HG03097 (cell line): Measurements from ENCODE around the gene LGALS3BP.

Source experiments
- ATAC-seq: cut with Tn5 transposase; IDR thresholded peaks from one replicate; pipeline ENCODE4 v1.9.1; 2021; ENCODE audit not compliant: unreplicated experiment, low FRiP score

LGALS3BP gene

GRCh38 chr17:78999947-79000395 is 20.2 kb upstream of the LGALS3BP start:
- no peak for ATAC-seq

DNA sequence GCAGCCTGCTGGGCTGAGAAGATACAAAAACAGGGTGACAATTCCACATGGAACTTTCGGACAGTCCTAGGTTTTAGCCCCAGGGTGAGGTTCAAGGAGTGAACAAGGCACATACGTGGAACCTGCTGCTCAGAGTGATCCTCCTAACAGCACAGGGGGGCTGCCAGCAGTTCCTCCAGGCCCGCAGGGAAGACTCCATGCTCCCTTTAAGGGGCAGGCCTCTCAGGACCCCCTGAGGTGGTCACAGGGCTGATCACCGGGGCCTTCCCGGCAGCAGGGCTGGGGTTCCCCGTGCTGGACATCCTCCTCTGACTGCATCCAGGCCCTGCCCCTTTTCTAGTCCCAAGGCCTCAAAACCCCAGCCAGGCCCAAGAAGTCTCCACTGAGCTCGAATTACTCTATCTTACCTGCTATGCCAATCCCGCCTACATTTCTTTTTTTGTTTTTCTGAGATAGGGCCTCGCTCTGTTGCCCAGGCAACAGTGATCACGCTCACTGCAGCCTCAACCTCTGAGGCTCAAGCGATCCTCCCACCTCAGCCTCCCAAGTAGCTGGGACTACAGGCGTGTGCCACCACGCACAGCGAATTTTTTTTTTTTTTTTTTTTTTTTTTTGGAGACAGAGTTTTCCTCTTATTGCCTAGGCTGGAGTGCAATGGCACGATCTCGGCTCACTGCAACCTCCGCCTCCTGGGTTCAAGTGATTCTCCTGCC is 19.5 kb upstream of the LGALS3BP start:
- no peak for ATAC-seq

- ATAC-seq: no peak
Observed at GRCh38 chr17:78998311-78999055, 18.8 kb upstream of the LGALS3BP start.

GRCh38 chr17:78997881-78998280 is 18.2 kb upstream of the LGALS3BP start:
- ATAC-seq: no peak

- no peak for ATAC-seq
Observed at GRCh38 chr17:78997231-78997741, 17.6 kb upstream of the LGALS3BP start.

DNA sequence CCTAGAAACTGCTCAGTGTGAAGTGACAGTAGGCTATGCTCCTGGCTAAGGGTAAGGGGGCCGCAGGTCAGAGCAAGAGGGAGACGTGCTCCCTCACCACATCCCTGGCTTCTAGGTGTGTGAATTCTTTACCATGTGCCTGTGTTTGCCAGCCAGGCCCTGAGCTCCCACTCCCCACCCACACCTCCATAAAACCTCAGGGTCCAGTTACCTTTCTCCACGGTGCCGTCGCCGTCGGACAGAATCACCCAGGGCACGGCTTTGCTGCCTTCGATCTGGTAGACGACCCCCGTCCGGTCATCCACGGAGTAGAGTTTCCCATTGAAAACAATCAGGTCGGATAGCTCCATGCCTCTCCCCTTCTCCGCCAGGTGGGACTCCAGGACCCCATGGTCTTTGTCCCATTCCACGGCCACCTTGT is 17.1 kb upstream of the LGALS3BP start:
- ATAC-seq: no peak

- no peak for ATAC-seq
Observed at GRCh38 chr17:78995761-78996451, 16.2 kb upstream of the LGALS3BP start.

- no peak for ATAC-seq
Observed at GRCh38 chr17:78995022-78995760, 15.5 kb upstream of the LGALS3BP start.

- no peak for ATAC-seq
Observed at GRCh38 chr17:78993981-78994671, 14.4 kb upstream of the LGALS3BP start.

DNA sequence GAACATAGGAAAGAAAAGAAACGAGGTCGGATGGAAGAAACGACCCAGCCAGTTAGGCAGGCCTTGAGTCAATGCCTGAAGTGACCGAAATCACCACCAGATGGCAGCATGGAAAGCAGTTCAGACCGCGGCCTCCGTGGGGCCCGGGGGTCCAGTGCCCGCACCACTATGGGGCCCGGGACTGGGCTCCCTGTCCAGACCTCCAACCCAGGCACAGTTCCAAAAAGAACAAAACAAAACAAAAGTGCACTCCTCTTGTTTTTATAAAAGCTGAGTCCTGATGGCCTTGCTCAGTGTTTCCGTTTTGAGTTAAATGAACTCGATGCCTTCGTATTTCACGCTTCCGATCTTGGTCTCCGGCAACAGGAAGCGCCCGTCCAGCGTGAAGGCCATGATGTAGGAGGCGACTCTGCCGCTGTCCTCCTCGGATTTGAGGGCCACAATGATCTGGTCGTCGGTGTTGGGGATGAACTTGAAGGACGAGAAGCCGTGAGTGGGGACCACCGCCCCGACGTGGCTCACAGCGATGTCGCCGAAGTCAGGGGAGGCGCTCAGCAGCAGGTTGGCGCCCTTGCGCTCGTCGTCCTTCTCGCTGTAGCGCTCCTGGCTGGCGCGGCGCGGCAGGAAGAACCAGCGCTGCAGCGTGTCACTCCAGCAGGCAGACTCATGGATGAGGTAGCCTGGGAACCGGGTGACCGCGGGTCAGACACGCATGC is 13.7 kb upstream of the LGALS3BP start:
- ATAC-seq: no peak

DNA sequence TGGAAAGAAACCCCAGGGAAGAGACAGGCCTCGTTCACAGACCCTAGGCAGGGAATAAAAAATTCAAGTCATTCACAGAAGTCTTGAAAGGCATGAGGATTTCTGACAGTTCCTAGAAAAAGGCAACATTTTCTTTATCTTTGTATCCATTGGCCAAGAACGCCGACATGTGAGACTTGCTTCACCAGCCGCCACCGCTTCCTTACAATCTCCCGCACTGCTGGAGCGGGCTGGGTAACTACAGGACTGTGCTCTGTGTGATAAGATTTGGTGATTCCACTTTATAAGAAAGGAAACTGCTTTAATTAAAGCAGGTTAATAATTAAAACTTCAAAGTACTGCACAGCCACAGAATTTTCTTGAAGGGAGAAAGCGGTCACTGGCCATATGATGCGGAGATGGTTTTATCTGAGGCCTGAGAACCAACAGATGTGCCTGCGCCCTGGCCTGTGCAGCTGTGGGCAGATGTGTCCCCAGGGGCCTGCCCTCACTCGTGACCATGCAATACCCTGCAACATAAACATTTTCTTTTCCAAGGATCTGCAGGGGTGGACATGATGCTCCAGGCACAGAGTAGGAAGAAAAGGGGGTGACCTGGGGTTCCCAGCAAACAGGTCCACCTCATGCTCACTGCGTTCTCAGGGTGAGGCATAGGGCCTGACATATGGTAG is 13.0 kb upstream of the LGALS3BP start:
- ATAC-seq: no peak

- no peak for ATAC-seq
Observed at GRCh38 chr17:78991906-78992532, 12.3 kb upstream of the LGALS3BP start.

DNA sequence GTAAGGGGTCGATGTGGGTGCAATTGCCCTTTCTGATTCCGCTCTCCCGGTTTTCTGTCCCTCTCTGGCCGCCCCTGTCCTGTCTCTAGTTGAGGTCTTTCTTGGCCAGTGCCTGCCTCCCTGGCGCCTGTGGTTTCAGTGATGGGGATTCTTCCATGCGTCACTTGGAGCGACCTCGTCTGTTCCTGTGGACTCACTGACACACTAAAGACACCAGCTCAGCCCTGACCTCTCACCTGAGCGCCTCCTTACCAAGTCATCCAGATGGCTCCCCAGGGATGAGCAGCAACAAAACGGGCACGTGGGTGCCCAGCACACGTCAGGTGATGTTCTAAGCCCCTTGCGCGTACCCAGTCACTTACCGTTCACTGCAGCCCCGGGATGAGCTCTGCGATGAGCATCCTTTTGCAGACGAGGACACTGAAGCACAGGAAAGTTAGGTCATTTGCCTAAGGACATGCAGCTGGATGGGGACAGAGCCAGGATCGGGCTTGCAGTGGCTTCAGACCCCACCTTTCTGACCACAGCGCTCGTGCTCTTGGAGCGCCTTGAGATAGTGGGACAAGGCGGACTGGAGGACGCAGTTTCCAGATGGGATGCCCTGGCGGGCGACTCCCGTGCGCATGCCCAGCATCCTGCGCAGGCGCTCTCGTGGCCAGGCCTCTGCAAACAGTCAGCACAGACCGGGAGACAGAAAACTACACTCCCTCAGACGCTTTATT is 11.5 kb upstream of the LGALS3BP start:
- ATAC-seq: no peak

GRCh38 chr17:78990349-78991016 is 10.8 kb upstream of the LGALS3BP start:
- ATAC-seq: no peak

GRCh38 chr17:78988152-78988551 is 8.4 kb upstream of the LGALS3BP start:
- ATAC-seq: no peak

DNA sequence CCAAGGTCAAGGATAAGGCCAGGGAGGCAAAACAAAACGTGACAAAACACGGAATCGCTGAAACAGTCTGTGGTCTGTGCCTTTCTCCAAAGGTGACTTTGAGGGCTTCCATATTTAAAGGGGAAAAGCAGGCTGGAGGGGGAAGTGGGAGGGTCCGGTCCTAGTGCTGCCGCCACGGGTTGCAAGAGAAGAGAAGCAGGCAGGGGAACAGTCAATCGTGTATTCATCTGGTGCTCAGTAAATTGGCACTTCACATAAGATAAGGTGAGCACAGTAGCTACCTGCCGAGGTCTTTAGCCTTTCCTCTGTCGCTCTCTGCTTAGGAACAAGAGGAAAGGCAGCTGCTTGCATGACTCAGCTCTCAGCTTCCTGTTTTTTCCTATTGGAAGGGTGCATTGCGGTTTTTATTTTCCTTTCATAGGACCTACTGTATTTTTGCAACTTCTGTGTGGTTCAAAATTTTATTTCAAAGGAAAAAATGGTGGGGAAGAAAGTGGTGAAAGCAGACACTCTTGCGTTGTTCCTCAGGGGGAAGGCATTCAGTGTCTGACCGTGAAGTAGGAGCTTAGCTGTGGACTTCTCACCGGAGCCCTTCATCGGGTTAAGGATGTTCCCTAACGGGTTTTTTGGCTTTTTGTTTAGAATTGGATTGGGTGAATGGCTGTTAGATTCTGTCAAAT is 7.1 kb upstream of the LGALS3BP start:
- no peak for ATAC-seq
